Keratinocyte (primary cell): ENCODE results near the gene TMEM163. TPM values are rescaled to one million over a fixed set of nuclear protein-coding genes. Genes with fewer than 3 reads are reported as not detected.

Experiments used
- DNase-seq: peaks from one replicate; pipeline ENCODE4 v3.0.0-alpha.2; 2011; ENCODE audit warnings: low read depth, missing footprints, low spot score
- FAIRE-seq: peaks from 2 replicates; lab custom pipeline; 2011; peaks lifted over from hg19 to GRCh38; lab: Jason Lieb, UNC
- H2AFZ ChIP-seq: 2 replicates; pipeline ENCODE4 v1.6.0; 2012; ENCODE audit warnings: low read length, control low read depth, inconsistent platforms; ENCODE audit not compliant: control insufficient read depth
- H3K27ac ChIP-seq: 2 replicates; pipeline ENCODE4 v1.5.1; 2011; ENCODE audit warnings: low read length; ENCODE audit not compliant: control insufficient read depth, insufficient read depth
- H3K27me3 ChIP-seq: 3 replicates; pipeline ENCODE4 v1.6.0; 2011; ENCODE audit warnings: low read length; ENCODE audit not compliant: control insufficient read depth, insufficient read depth; ENCODE audit errors: extremely low read depth
- H3K36me3 ChIP-seq, 2 experiments: 2 replicates in 1 of 2; 3 replicates in 1 of 2; pipeline ENCODE4 v1.5.1; 2011; ENCODE audit warnings: low read length in 2 of 2, mild to moderate bottlenecking in 1 of 2; ENCODE audit not compliant: control insufficient read depth in 2 of 2, insufficient read depth in 2 of 2; ENCODE audit errors: extremely low read depth in 1 of 2
- H3K4me1 ChIP-seq: 3 replicates; pipeline ENCODE4 v1.5.1; 2011; ENCODE audit warnings: low read length; ENCODE audit not compliant: control insufficient read depth, insufficient read depth; ENCODE audit errors: extremely low read depth
- H3K4me2 ChIP-seq: 3 replicates; pipeline ENCODE4 v1.6.0; 2011; ENCODE audit warnings: low read depth, low read length; ENCODE audit not compliant: control insufficient read depth, insufficient read depth; ENCODE audit errors: extremely low read depth
- H3K4me3 ChIP-seq, 3 experiments: fragments of 200-600 bp in 1 of 3; sonication (generic) in 1 of 3; 2 replicates in 2 of 3; 3 replicates in 1 of 3; pipeline ENCODE4 v1.5.1; 2011 to 2016; ENCODE audit warnings: low read length in 3 of 3, mild to moderate bottlenecking in 3 of 3, control low read depth in 2 of 3, inconsistent platforms in 1 of 3, low read depth in 1 of 3, mixed read lengths in 1 of 3, mixed run types in 1 of 3, moderate library complexity in 1 of 3; ENCODE audit not compliant: control insufficient read depth in 2 of 3, insufficient read depth in 2 of 3; ENCODE audit errors: extremely low read depth in 1 of 3
- H3K79me2 ChIP-seq: 2 replicates; pipeline ENCODE4 v1.6.0; 2012; ENCODE audit warnings: low read length; ENCODE audit not compliant: control insufficient read depth, insufficient read depth
- H3K9ac ChIP-seq: 3 replicates; pipeline ENCODE4 v1.6.0; 2011; ENCODE audit warnings: low read length; ENCODE audit not compliant: control insufficient read depth, insufficient read depth; ENCODE audit errors: extremely low read depth
- H3K9me1 ChIP-seq: 3 replicates; pipeline ENCODE4 v1.6.0; 2011; ENCODE audit warnings: low read length; ENCODE audit not compliant: control insufficient read depth, insufficient read depth; ENCODE audit errors: extremely low read depth
- H3K9me3 ChIP-seq: 2 replicates; pipeline ENCODE4 v1.5.1; 2012; ENCODE audit warnings: low read depth, low read length; ENCODE audit not compliant: control insufficient read depth
- H4K20me1 ChIP-seq: 3 replicates; pipeline ENCODE4 v1.6.0; 2011; ENCODE audit warnings: low read length; ENCODE audit not compliant: control insufficient read depth, insufficient read depth; ENCODE audit errors: extremely low read depth
- CTCF ChIP-seq, 3 experiments: IDR thresholded peaks in 1 of 3; conservative IDR thresholded peaks in 1 of 3; optimal IDR thresholded peaks in 1 of 3; 2 replicates in 2 of 3; 3 replicates in 1 of 3; pipeline versions ENCODE3 to v1.5.1; 2011; ENCODE audit warnings: low read length in 3 of 3, mild to moderate bottlenecking in 3 of 3, moderate library complexity in 2 of 3, control low read depth in 1 of 3, inconsistent platforms in 1 of 3; ENCODE audit not compliant: insufficient read depth in 2 of 3; ENCODE audit errors: extremely low read depth in 1 of 3
- EZH2 ChIP-seq: IDR thresholded peaks from one replicate; pipeline ENCODE4 v1.6.1; 2012; ENCODE audit warnings: inconsistent platforms, mild to moderate bottlenecking, low read length, moderate library complexity
- dilution Hi-C: fragments of 300-500 bp; cut with MboI; formaldehyde crosslinking; loops from one replicate; pipeline ENCODE4 v1.7.0; 2020; ENCODE audit warnings: low sequenced_read_pairs; ENCODE audit not compliant: extremely low pct_ligation_motif_present
- polyA plus RNA-seq, 5 experiments: library from polyadenylated mRNA; depleted of rRNA in 3 of 5; stranded (reverse) in 3 of 5; stranded (forward) in 1 of 5; unstranded in 1 of 5; fragments of >200 nt; gene quantifications; 1 replicate in 1 of 5; 2 replicates in 3 of 5; 3 replicates in 1 of 5; pipeline versions ENCODE4 v1.2.1 to v1.2.3, GENCODE V29; 2011 to 2012; ENCODE audit warnings: missing spikeins in 2 of 5, low read depth in 1 of 5, low replicate concordance in 1 of 5

Gene TMEM163
- polyA plus RNA-seq, 1 donor (not counting 4 experiments of a cell fraction or from before 2014, with no cell fraction given) = not detected

GRCh38 chr2:134429886-134430285 lies 288.9 kb downstream of the TMEM163 start:
- DNase-seq (no peak), FAIRE-seq (no peak)
- Histone ChIP-seq H3K27ac (no peak overlapping the region), H3K27me3 (no peaks in the 10 kb centered on the region), H3K9me3 (no peaks in the 10 kb centered on the region), H3K79me2 (no peaks in the 10 kb centered on the region), H3K4me3 (no peak overlapping the region), H4K20me1 (no peaks in the 10 kb centered on the region), H3K4me2 (no peak overlapping the region), H2AFZ (no peak overlapping the region), H3K4me1 (peaks cover 3% of the 10 kb centered on the region), H3K9me1 (no peaks in the 10 kb centered on the region), H3K9ac (no peak overlapping the region), H3K36me3 (peaks cover 10% of the 10 kb centered on the region in 2 experiments)
- TF ChIP-seq CTCF (optimal IDR thresholded peaks at IDR 0.05 in 1 of 3, IDR thresholded peaks at IDR 0.05 in 1 of 3, conservative IDR thresholded peaks at IDR 0.05 in 1 of 3; ENCODE audit: extremely low read depth in 1 of 3, insufficient read depth in 2 of 3, low read length in 3 of 3) (no peak), EZH2 (no peak)
- dilution Hi-C loops = no loop called here

GRCh38 chr2:134426721-134427120 lies 292.1 kb downstream of the TMEM163 start:
- FAIRE-seq = no peak
- H4K20me1 ChIP-seq = no peaks in the 10 kb centered on the region
- no peaks in the 10 kb centered on the region for H3K79me2 ChIP-seq
- dilution Hi-C loops = no loop called here
- no peaks in the 10 kb centered on the region for H3K9me3 ChIP-seq
- no peak overlapping the region for H3K27ac ChIP-seq
- no peak overlapping the region for H3K4me2 ChIP-seq
- no peak overlapping the region for H3K4me3 ChIP-seq
- no peak overlapping the region for H2AFZ ChIP-seq
- no peak for DNase-seq
- H3K27me3 ChIP-seq = no peaks in the 10 kb centered on the region
- TF ChIP-seq CTCF (optimal IDR thresholded peaks at IDR 0.05 in 1 of 3, IDR thresholded peaks at IDR 0.05 in 1 of 3, conservative IDR thresholded peaks at IDR 0.05 in 1 of 3; ENCODE audit: extremely low read depth in 1 of 3, insufficient read depth in 2 of 3, low read length in 3 of 3) = no peak
- no peak for TF ChIP-seq EZH2
- no peaks in the 10 kb centered on the region for H3K4me1 ChIP-seq
- peaks cover 13 to 23% of the 10 kb centered on the region in 2 experiments for H3K36me3 ChIP-seq
- H3K9me1 ChIP-seq = no peaks in the 10 kb centered on the region
- no peak overlapping the region for H3K9ac ChIP-seq
